ENCODE results near the gene ADORA1.

- TF ChIP-seq, protein P1, sequence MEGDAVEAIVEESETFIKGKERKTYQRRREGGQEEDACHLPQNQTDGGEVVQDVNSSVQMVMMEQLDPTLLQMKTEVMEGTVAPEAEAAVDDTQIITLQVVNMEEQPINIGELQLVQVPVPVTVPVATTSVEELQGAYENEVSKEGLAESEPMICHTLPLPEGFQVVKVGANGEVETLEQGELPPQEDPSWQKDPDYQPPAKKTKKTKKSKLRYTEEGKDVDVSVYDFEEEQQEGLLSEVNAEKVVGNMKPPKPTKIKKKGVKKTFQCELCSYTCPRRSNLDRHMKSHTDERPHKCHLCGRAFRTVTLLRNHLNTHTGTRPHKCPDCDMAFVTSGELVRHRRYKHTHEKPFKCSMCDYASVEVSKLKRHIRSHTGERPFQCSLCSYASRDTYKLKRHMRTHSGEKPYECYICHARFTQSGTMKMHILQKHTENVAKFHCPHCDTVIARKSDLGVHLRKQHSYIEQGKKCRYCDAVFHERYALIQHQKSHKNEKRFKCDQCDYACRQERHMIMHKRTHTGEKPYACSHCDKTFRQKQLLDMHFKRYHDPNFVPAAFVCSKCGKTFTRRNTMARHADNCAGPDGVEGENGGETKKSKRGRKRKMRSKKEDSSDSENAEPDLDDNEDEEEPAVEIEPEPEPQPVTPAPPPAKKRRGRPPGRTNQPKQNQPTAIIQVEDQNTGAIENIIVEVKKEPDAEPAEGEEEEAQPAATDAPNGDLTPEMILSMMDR (conservative IDR thresholded peaks at IDR 0.05; ENCODE audit: low read depth, low read length) = no peak
- TF ChIP-seq EZH2 (IDR thresholded peaks at IDR 0.05; ENCODE audit: borderline replicate concordance, low read depth, low read length, poor library complexity, severe bottlenecking) = no peak
These were observed 58.5 kb downstream of the ADORA1 start for GRCh38 chr1:203186091-203186445.
